ENCODE measurements around the gene SETDB1.

Gene SETDB1

DNA sequence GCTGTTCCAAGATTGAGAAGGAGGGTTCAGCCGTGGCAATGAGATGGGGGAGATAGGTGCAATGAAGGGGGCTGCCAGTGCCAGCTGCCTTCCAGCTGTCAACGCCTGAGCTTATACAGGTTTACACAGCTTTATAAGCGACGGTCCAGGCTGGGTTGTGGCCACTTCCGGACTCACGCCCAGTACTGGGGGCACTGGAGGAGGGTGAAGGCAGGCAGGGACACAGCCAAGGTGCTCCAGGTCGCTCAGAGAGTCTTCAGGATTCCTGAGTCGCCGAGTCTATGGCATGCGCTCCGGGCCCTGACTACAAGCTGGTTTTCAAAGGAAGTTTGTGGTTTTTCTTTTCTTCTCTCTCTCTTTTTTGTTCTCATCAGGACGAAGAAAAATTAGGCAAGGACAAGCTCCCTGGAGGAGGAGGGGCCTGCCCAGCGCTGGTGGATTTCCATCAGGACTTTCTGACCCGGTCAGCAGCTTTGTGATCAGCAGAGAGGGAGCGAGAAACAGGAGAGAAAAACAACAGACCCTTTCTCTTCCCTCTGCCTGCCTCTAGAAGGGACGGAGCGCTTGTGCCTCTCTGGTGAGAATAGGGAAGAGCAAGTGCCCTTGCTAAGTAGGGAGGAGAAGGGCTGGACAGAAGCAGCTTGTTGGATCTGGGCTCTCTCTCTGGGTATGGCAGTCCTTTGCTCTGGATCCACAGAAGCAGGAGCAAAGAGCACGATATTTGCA, 80.3 kb downstream of the SETDB1 start, which contains the start of gene MINDY1:
Gene MINDY1 (minus strand): TSS at position 576 of the 726 bp plus-strand sequence. CDS start 4,285 bp downstream, outside the sequence.
- no peak for DNase-seq

GRCh38 chr1:151007853-151008243, 81.7 kb downstream of the SETDB1 start:
- DNase-seq = no peak

DNA sequence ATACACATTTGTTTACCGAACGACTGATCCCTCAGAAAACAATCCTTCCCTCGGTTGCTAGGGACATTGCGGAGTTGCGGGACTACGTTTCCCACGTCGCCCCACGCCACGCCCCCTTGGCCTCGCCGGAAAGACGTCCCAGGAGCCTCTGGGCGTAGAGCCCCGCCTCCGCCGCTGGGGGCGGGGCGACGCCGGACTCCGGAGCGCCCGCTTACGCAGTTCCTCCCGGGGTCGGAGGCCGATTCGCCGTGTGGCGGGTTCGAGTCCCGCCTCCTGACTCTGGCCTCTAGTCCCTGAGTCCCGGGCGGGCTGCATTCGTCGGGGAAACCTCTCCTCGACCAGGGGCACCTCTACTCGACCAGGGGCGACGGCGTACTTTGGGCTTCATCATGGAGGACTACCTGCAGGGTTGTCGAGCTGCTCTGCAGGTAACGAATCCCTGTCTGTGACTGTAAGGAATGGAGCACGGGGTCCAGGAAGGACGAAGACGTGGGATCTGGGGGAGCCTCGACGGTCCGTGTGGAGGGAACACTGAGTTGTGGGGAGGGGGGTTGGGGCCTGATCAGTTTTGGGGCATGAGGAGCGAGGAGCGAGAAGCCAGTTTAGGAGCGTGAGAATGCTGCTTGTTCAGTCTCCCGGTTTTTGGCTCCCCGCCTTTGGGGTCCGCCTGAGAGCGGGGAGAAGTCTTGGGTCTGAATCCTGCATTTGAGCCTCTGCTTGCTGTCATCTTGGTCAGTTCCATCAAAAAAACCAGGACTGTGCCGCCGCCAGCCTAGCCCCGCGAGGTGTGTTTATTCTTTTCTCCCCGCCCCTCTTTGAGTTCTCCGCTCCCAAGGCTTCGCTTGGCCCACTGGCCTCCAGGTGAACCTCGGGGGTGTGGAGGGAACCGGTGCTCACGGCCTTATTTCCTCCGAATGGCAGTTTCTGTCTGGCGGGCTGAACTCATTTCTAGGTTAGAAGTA, 82.4 kb downstream of the SETDB1 start, which contains the start of gene PRUNE1:
Gene PRUNE1 (plus strand): TSS at position 206 of the 962 bp plus-strand sequence. CDS start 184 bp downstream, at position 390.
- DNase-seq = peak; percentile 79

GRCh38 chr1:151009206-151009587, 83.0 kb downstream of the SETDB1 start:
- DNase-seq = no peak

DNA sequence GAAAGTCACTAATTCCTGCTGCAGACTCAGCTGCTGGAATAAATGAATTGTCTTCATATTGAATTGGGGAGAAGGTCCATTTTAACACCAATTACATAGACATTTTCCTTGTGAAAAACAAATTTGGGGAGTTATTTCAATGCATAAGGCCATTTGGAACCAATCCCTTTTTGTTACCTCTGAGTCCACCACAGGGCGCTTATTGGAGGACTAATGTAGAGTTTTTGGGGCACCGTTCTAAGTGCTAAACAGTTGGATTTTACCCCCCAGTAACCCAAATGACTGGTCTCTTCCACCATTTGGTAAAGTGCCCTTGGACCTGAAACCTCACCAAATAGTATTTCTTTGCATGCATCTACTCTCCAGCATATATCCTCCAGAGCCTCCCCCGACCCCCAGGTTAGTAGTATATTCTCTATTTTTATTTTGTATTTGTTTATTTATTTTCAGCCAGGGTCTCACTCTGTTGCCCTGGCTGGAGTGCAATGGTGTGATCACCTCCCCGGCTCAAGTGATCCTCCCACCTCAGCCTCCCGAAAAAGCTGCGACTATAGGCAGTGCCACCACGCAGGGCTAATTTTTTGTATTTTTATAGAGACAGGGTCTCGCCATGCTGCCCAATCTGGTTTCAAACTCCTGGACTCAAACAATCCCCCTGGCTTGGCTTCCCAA, 83.6 kb downstream of the SETDB1 start:
- no peak for DNase-seq

- DNase-seq = no peak
These were observed 84.2 kb downstream of the SETDB1 start for GRCh38 chr1:151010346-151010726.

DNA sequence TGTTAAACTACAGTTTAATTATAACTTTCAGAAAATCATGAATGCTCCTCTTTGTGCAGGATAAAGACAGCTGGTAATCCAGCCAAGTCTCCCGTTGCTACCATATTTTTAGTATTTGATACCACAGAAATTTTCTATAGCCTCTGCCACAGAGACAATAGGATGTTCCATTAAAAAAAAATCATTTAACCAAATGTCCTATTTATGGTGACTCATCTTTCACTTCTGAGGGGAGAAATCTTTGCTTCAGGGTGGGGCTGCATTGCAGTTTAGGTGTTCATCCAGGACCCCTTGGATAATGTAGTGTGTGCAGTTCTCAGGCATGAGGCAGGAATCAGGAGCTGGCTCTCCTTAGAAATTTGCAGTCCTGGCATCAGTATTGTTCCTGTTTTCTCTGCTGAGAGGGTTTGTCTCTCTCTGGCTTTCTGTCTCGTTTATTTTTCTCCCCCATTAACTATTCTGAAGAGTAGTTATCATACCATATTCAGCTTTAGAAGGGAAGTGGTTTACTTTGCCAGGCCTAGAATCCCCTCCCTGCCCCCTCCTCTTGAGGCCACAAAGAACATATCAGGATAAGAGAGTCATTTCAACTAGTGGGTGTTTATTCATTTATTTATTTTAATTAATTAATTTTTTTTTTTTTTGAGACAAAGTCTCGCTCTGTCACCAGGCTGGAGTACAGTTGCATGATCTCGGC, 85.1 kb downstream of the SETDB1 start:
- DNase-seq = no peak

DNA sequence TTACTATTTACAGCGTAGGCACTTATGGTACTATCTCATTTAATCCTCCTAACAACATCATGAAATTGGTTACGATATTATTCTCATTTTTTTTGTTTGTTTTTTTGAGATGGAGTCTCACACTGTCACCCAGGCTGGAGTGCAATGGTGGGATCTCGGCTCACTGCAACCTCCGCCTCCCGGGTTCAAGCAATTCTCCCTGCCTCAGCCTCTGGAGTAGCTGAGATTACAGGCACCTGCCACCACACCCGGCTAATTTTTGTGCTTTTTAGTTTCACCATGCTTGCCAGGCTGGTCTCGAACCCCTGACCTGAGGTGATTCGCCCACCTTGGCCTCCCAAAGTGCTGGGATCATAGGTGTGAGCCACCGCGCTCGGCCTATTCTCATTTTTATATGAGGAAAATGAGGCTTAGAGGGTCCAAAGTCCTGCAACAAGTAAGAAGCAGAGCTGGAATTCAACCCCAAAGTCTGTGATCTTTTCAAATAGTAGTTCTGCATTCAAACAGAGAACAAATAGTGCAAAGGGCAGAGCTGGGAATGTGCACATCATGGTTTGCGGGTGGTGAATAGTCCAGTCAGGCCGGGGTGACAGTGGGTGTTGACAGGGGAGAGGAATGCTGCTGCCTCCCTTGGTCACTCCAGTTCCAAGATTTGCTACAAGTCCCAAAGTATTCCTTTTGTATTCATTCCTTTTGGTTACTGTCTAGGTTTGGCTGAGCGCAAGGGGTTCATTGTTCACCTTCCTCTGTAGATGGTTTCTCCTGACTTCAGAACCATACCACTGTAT, 86.7 kb downstream of the SETDB1 start:
- DNase-seq = no peak

GRCh38 chr1:151013518-151013917, 87.4 kb downstream of the SETDB1 start:
- DNase-seq = no peak
